ENCODE results near the gene TMSB15B.

- TF ChIP-seq CTCF (IDR thresholded peaks at IDR 0.05; ENCODE audit: poor library complexity) = no peak
- TF ChIP-seq EZH2 (IDR thresholded peaks at IDR 0.05; ENCODE audit: borderline replicate concordance) = no peak
Observed at GRCh38 chrX:103932133-103932532, 30.3 kb upstream of the TMSB15B start.
